Measurements from ENCODE around the gene ADAP1.

DNA sequence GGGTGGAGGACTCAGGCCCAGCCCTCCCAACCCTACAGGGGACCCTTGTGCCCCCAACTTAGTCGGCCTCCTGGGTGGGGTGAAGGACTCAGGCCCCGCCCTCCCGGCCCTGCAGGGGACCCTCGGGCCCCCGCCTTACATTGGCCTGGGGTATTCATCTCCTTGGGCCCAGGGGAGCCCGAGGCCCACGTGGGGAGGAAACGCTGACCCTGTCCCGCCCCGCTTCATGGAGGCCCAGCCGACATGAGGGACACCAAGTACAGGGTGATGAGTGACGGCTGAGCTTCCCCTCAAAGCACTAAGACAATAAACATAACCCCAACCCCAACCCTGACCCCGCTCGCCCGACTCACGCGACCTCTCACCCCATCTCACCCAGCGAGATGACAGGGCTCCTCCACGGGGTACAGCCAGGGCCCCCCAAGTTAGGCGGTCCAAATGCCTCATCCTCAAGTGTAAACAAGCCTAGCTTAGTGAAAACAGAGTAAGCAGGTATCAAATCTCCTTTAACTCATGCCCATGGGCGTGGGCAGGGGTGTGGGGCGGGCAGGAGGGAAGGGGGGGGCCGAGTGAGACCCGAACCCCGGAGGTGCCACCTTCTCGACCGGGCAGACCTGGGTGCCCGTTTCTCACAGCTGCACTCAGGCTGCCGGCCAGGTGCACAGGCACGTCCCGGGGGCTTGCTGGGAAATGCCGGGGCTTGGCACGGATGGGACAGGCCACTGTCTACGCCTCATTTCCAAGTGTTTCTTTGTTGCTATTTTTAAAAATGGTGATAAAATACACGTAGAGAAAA, 36.7 kb upstream of the ADAP1 start:
- TF ChIP-seq POLR2A (IDR thresholded peaks at IDR 0.05): no peak
- TF ChIP-seq, protein P1, sequence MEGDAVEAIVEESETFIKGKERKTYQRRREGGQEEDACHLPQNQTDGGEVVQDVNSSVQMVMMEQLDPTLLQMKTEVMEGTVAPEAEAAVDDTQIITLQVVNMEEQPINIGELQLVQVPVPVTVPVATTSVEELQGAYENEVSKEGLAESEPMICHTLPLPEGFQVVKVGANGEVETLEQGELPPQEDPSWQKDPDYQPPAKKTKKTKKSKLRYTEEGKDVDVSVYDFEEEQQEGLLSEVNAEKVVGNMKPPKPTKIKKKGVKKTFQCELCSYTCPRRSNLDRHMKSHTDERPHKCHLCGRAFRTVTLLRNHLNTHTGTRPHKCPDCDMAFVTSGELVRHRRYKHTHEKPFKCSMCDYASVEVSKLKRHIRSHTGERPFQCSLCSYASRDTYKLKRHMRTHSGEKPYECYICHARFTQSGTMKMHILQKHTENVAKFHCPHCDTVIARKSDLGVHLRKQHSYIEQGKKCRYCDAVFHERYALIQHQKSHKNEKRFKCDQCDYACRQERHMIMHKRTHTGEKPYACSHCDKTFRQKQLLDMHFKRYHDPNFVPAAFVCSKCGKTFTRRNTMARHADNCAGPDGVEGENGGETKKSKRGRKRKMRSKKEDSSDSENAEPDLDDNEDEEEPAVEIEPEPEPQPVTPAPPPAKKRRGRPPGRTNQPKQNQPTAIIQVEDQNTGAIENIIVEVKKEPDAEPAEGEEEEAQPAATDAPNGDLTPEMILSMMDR (IDR thresholded peaks at IDR 0.05): no peak

Data from adrenal gland (tissue), 5 donors.